ELF-1 (cell line): ENCODE data around the gene FAM25G.
"Not testable (repeated sequence)": the region's sequence is repeated elsewhere in the genome, so short reads cannot be mapped to it uniquely, and the experiment has no call there.

Source experiments
- DNase-seq: peaks from one replicate; pipeline ENCODE4 v3.0.0-alpha.2; 2016; ENCODE audit warnings: low read depth, low spot score

FAM25G gene

GRCh38 chr10:47491600-47491999, at the start of gene FAM25G:
Gene FAM25G (minus strand): TSS chr10:47491700. CDS start chr10:47491674, 26 bp downstream.
- DNase-seq: not testable (repeated sequence)

GRCh38 chr10:47536430-47536829, 44.9 kb upstream of the FAM25G start:
- DNase-seq: not testable (repeated sequence)

GRCh38 chr10:47523475-47523874, 32.0 kb upstream of the FAM25G start, which contains the start of gene AGAP9:
Gene AGAP9 (minus strand): TSS chr10:47523638. CDS start chr10:47523526, 112 bp downstream.
- not testable (repeated sequence) for DNase-seq

DNA sequence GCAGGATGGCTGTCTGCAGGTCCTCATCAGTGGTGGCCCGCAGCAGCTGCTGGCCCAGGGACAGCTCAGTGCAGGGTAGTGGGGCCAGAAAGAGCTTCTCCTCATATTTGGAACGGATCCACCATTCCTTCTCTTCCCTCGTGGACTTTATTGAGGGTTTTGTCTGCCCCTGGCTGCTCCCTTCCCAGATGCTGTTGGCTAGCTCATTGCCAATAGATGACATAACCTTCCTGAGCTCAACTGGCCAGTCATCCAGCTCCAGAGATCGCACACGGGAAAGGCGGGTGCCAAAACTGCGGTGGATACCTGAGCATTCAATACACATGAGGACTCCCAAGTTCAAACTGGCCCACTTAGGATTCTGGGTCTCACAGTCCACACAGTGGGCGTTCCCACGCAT, 10.8 kb upstream of the FAM25G start:
- not testable (repeated sequence) for DNase-seq

DNA sequence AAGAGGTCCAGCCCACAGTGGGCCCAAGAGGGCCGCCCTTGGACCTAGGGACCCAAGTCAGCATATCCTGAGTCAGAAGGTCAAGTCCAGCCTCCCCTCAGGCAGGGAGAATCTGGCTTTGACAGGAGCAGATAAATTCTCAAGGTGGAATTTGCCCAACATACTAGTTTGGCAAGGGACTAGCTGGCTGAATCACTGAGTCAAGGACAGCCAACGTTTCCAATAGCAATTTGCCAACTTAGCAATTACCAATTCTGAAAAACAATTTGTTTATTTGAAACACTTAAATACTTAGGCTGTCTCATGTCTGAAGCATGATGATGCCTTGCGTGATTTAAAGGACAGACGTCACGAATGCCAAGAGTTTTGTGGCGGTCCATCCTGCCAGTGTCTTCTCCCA, 2.7 kb upstream of the FAM25G start:
- not testable (repeated sequence) for DNase-seq

DNA sequence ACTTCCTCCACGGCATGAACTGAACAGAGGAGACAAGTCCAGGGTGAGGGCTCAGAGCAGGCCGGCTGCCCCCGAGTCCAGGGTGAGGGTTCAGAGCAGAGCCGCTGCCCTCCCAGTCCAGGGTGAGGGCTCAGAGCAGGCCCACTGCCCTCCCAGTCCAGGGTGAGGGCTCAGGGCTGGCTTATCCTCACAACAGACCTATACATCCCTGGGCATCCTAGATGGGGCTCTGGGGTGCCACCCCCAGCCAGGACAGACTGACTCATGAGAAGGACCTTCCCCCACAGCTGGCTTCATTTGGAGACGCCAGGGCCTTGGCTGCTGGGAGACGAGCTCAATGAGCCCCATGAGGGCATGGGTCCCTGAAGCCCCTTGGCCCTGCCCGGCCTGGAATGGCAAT, 1.9 kb downstream of the FAM25G start:
- not testable (repeated sequence) for DNase-seq

GRCh38 chr10:47485943-47486342, 5.6 kb downstream of the FAM25G start:
- DNase-seq: peak; percentile 6

DNA sequence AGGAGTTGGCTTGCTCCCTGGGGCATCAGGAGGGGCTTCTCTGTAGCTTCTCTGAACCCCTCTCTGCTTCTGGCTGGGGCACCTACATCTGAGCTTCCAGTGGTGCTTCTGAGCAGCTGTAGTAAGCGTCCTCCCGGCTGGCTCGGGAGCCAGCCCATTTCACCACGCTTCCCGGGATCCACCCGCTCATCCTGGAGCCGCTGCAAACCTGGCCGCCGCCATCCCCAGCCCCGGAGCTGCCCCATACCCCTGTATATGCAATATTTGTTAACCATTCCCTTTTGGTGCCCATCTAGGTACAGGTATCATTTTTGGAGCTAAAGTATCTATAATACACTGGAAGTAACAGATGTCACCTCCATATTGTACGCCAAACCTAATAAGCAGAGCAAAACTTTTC, 6.7 kb downstream of the FAM25G start:
- not testable (repeated sequence) for DNase-seq

DNA sequence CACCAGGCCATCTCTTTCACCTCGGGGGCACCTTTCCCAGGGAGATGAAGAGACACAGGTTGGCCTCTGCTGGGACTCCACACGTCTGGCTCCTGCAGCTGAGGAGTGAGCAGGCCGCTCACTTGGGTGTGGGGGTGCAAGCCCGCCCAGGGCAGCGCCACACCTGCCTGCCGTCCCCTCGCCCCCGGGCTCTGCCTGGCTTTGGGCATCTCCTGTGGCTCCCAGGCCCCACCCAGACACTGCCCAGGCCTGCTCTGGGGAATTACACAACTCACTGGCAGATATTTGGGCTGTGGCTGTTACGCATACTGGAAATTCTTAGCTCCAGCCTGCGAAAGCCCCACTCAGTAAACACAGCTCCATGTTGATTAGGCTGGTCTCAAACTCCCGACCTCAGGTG, 7.6 kb downstream of the FAM25G start, which contains the start of gene ANXA8:
TSS of gene ANXA8 (minus strand) at position 193 of the 400 bp plus-strand sequence. CDS start at position 11, 182 bp downstream.
- DNase-seq: peak; percentile 6

- DNase-seq: not testable (repeated sequence)
Observed at GRCh38 chr10:47482367-47482766, 9.1 kb downstream of the FAM25G start.

GRCh38 chr10:47481768-47482181, 9.7 kb downstream of the FAM25G start:
- not testable (repeated sequence) for DNase-seq

DNA sequence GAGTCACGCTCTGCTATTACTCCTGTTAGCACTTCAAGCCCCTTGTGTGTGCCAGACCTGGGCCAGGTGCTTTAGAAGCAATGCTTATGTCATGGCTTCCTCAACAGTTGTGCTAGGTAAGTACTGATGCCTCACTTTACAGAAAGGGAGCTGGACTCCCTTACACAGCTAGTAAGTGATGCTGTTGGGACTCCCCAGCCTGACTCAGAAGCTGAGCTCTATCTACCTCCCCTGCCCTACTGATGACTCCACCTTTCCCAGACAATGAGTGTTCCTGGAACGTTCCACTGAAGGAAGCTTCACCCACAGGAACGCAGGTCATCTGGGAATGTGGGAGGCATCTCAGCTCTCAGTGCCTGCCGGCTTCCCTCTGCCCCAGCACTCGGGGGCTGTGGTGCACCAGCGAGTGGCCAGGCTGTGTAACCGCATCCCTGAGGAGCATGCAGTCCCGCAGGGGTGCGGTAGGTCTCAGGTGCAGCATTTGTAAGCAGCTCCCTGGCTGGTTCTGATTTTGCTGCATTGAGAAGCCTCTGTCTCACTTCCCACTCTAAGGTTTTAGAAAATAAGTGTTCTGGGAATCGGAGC, 10.2 kb downstream of the FAM25G start:
- DNase-seq: peak; percentile 73

DNA sequence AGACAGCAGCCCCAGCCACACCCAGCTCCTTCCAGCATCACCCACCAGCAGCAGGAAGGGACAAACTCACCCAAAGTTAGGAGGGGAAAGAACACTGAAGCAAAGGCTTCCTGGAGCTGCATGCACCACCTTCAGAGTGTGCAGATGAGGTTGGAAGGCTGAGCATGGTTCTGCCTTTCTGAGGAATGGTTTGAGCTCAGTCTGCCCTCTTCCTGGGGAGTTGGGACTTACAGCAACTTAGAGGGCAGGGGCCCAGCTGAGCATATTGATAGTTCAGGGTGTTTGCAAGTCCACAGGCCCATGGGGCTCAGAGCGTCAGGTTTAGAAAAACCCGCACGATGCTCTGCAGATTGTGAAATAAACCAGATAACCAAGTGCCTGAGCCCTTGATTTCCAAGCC, 11.4 kb downstream of the FAM25G start:
- not testable (repeated sequence) for DNase-seq

DNA sequence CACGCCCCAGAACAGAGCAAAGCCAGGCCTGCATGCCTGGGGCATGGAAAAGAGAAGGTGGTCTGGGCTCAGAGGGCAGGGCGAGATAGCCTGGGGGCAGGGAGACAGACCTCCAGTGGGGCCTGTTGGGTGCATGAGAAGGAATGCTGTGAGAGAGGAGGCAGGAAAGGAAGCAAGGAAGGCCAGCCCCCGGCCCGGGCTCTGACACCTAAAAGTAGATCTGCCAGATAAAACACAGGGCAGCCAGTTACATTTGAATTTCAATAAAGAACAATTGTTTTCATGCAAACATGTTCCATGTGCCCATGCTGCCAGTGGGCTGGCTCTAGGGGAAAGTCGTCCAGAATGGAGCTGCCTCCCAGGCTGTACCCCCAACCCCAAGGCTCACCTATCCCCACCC, 13.4 kb downstream of the FAM25G start:
- peak; percentile 82 for DNase-seq

GRCh38 chr10:47477078-47477477, 14.4 kb downstream of the FAM25G start:
- DNase-seq: not testable (repeated sequence)

GRCh38 chr10:47475101-47475500, 16.4 kb downstream of the FAM25G start:
- not testable (repeated sequence) for DNase-seq

DNA sequence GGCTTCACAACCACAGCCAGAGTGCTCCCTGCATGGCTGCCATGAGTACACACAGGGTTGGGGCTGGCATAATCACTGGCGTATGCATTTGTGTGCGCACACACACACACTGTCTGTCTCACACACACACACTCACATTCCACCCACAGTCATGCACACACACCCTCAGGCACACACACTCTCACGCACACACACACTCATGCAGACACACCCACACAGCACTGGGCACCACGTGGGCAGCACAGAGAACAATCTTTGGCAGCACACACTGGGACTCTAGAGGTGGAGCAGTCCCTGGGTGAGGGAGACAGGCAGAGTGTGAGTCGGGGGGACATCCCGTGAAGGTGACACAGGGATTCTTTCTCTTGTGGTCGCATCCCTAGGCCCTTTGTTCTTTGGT, 18.0 kb downstream of the FAM25G start:
- not testable (repeated sequence) for DNase-seq

DNA sequence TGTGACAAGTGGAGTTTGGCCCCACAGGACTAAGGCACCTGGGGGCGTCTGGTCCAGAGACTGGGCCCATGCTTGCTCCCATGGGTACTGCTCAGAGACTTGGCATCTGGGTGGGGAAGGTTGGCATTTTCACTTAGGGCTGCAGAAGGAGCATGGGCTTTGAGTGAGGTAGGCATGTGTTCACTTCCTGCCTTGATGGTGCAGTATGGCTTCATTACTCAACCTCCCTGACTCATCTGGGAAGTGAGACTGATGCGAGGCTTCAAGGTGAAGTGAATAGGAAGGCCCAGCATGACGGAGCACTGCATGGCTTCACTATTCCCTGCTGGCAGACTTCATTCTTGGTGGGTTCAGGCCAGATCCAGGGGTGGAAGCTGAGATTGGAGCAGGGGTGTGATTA, 18.9 kb downstream of the FAM25G start:
- not testable (repeated sequence) for DNase-seq

DNA sequence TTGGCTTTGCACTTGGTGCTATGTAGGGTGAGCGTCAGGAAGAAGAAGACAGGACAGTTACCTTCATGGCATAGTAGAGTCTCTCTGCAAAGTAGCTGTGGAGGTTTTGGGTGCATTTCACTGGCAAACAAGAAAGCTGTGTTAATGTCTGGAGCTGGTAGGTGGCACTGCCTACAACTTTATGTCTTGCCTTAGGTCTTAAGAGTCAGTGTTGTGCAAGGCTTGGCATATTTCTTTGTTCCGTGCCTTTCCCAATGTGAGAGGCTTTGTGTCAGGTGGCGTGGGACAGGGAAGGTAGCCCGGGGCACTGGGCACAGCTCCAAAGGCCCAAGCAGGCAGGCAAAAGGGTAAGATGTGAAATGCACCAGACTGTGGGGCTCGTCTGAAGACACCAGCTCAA, 19.4 kb downstream of the FAM25G start:
- DNase-seq: not testable (repeated sequence)

GRCh38 chr10:47468731-47469528, 22.6 kb downstream of the FAM25G start:
- DNase-seq: not testable (repeated sequence)

DNA sequence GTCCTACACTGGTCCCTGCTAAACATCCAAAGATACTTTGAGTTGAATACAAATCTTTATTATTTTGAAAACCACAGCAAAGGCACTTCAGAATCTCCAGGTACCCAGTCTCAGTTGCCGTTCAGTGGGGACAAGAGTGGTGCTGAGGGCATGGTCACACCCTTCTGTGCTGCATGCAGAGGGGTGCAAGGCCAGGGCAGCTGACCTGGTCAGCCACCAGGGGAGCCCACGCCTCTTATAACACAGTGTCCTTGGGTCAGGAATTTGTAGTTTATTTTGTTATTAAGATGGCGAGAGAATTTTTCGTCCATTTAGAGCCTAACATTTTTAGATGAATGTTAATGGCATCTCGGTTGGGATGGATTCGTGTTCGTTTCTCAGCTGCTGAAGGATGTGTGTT, 23.5 kb downstream of the FAM25G start:
- not testable (repeated sequence) for DNase-seq

GRCh38 chr10:47467458-47467857, 24.0 kb downstream of the FAM25G start:
- DNase-seq: not testable (repeated sequence)
